HG02798 (cell line): ENCODE measurements around the gene SBF2.
"Not testable (repeated sequence)": the region's sequence is repeated elsewhere in the genome, so short reads cannot be mapped to it uniquely, and the experiment has no call there.

Experiments
- ATAC-seq: cut with Tn5 transposase; IDR thresholded peaks from one replicate; pipeline ENCODE4 v1.9.1; 2021; ENCODE audit warnings: mild to moderate bottlenecking; ENCODE audit not compliant: unreplicated experiment, poor library complexity

The SBF2 gene

GRCh38 chr11:10129184-10129583 lies 164.8 kb downstream of the SBF2 start:
- not testable (repeated sequence) for ATAC-seq

- ATAC-seq, result no peak
These were observed 168.4 kb downstream of the SBF2 start for GRCh38 chr11:10125522-10126133.

- ATAC-seq, result no peak
These were observed 171.5 kb downstream of the SBF2 start for GRCh38 chr11:10122326-10123197.

- ATAC-seq, result no peak
These were observed 175.2 kb downstream of the SBF2 start for GRCh38 chr11:10118865-10119264.

- no peak for ATAC-seq
These were observed 176.2 kb downstream of the SBF2 start for GRCh38 chr11:10117709-10118351.

- ATAC-seq, result no peak
These were observed 177.4 kb downstream of the SBF2 start for GRCh38 chr11:10116588-10116987.

GRCh38 chr11:10114593-10115404 lies 179.2 kb downstream of the SBF2 start:
- no peak for ATAC-seq

- no peak for ATAC-seq
These were observed 180.2 kb downstream of the SBF2 start for GRCh38 chr11:10113852-10114251.

GRCh38 chr11:10109806-10110205 lies 184.2 kb downstream of the SBF2 start:
- ATAC-seq, result no peak

GRCh38 chr11:10108915-10109680 lies 184.9 kb downstream of the SBF2 start:
- ATAC-seq, result no peak

GRCh38 chr11:10107497-10107896 lies 186.5 kb downstream of the SBF2 start:
- no peak for ATAC-seq

GRCh38 chr11:10097615-10098014 lies 196.4 kb downstream of the SBF2 start:
- ATAC-seq, result no peak

GRCh38 chr11:10096987-10097386 lies 197.0 kb downstream of the SBF2 start:
- no peak for ATAC-seq

GRCh38 chr11:10095412-10096208 lies 198.4 kb downstream of the SBF2 start:
- ATAC-seq, result no peak

- ATAC-seq, result no peak
These were observed 201.6 kb downstream of the SBF2 start for GRCh38 chr11:10092426-10092825.

- ATAC-seq, result no peak
These were observed 202.5 kb downstream of the SBF2 start for GRCh38 chr11:10091314-10092045.

GRCh38 chr11:10087923-10088225 lies 206.1 kb downstream of the SBF2 start:
- ATAC-seq, result not testable (repeated sequence)

- no peak for ATAC-seq
These were observed 206.7 kb downstream of the SBF2 start for GRCh38 chr11:10087186-10087922.
